Measurements from ENCODE around the gene CXXC5.

CXXC5 gene

DNA sequence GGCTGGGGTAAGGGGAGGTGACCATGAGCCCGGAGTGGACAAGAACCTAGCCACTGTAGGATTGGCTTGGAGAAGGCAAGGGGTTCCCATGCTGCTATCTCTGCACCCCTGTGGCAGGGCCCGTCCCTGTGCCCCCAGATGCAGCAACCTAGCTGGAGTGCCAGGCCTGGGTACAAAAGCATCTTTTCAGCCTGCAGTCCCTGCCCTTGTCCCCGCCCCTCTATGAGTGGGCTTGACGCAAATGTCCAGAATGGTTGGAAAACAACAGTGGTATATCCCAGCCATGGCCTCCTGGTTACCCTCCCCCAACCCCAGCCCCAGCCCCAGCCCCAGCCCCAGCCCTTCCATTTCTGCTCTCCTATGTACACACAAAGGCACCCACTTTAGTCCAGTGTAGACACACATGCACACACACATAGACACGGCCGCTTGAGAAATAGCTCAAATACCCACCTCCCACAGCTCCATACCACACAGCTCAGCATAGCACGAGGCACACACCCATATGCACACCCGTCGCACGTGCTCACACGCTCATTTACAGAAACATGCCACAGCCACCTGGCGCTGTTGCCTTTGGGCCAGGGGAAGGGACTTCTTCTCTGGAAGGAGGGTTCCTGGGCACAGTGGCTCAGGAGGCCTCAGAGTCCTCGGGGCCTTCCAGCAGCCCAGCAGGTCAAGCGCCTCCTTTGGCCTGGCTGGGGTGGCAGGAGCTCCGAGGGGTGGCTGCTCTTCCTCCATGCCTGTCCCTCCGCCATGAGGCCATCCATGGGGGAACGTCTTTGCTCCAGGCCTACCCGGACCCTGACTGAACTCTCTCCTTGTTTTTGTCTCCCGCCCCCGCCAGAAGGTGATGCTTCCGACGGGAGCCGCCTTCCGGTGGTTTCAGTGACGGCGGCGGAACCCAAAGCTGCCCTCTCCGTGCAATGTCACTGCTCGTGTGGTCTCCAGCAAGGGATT is 34.1 kb downstream of the CXXC5 start:
- no peak for DNase-seq (ENCODE audit: low read depth)

DNA sequence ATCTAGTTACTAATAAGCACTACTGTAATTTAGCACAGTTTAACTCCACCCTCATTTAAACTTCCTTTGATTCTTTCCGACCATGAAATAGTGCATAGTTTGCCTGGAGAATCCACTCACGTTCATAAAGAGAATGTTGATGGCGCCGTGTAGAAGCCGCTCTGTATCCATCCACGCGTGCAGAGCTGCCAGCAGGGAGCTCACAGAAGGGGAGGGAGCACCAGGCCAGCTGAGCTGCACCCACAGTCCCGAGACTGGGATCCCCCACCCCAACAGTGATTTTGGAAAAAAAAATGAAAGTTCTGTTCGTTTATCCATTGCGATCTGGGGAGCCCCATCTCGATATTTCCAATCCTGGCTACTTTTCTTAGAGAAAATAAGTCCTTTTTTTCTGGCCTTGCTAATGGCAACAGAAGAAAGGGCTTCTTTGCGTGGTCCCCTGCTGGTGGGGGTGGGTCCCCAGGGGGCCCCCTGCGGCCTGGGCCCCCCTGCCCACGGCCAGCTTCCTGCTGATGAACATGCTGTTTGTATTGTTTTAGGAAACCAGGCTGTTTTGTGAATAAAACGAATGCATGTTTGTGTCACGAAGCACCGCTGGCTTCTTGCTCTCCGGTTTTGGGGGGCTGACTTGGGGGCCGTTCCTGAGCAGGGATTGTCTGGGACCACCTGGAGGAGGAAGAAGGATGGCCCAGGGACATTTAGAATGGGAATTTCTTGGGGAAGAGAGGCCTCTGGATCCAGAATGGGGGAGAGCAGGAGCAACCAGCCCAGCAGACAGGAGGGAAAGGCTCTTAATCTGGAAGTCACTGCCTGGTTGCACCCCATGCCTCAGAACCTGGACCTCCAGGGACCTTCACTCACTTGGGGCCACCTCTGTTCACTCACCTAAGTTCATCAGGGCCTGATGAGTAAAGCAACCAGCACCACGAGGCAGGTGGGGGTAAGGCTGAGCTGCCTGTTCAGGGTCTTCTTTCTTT is 35.4 kb downstream of the CXXC5 start:
- no peak for DNase-seq (ENCODE audit: low read depth)

- DNase-seq (ENCODE audit: low read depth) = no peak
Observed at GRCh38 chr5:139684350-139684880, 36.3 kb downstream of the CXXC5 start.

- DNase-seq (ENCODE audit: low read depth) = no peak
Observed at GRCh38 chr5:139684881-139685749, 37.0 kb downstream of the CXXC5 start.

DNA sequence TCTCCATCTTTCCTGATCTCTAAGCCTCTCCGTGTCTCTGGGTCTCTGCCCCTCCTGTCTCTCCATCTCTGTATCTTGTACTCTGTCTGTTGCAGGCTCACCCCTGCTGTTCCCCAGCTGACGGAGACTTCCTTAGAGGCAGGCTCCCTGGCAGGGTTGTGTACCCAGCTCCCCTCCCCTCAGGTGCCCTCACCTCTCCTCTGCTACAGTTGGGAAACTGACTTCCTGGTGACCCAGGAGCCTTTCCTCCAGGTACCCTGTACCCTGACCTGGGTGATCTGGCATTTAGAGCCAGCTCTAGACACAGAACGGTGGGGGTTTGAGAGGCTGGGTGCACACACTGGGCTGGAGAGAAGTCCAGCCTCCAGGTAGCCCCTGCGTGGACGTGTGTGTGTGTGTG is 37.7 kb downstream of the CXXC5 start:
- DNase-seq (ENCODE audit: low read depth) = no peak

- no peak for DNase-seq (ENCODE audit: low read depth)
Observed at GRCh38 chr5:139686356-139686705, 38.2 kb downstream of the CXXC5 start.

- DNase-seq (ENCODE audit: low read depth) = no peak
Observed at GRCh38 chr5:139686706-139687441, 38.7 kb downstream of the CXXC5 start.

GRCh38 chr5:139687656-139688055 is 39.5 kb downstream of the CXXC5 start:
- no peak for DNase-seq (ENCODE audit: low read depth)

- no peak for DNase-seq (ENCODE audit: low read depth)
Observed at GRCh38 chr5:139688088-139688702, 40.0 kb downstream of the CXXC5 start.

DNA sequence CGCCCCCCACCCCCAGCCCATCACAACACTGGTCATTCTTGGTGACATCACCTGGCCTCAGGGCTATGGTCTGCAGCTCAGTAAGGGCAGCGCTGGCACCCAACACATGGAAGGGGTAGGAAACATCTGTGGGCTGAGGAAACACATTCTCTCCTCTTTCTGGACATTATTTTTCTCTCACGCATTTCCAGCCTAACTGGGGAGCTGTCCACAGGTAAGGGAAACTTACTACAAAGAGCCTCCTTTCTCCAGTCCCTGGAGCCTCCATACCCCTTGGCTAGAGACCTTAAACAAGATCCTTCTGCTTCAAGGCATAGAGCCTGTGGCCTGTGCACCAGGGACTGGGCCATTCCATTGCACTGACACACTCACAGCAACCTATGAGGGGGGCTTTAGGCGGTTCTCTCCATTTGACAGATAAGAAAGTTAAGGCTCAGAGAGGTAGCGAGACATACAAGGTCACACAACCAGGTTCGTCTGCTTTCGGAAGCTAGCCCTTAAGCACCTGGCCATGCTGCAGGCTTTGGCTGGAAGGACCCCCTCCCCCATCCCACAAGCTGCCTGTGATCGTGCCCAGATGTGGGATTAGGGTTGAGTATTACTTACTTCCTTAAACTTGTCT is 40.7 kb downstream of the CXXC5 start:
- DNase-seq (ENCODE audit: low read depth) = no peak

GRCh38 chr5:139689631-139690063 is 41.5 kb downstream of the CXXC5 start:
- DNase-seq (ENCODE audit: low read depth) = no peak

DNA sequence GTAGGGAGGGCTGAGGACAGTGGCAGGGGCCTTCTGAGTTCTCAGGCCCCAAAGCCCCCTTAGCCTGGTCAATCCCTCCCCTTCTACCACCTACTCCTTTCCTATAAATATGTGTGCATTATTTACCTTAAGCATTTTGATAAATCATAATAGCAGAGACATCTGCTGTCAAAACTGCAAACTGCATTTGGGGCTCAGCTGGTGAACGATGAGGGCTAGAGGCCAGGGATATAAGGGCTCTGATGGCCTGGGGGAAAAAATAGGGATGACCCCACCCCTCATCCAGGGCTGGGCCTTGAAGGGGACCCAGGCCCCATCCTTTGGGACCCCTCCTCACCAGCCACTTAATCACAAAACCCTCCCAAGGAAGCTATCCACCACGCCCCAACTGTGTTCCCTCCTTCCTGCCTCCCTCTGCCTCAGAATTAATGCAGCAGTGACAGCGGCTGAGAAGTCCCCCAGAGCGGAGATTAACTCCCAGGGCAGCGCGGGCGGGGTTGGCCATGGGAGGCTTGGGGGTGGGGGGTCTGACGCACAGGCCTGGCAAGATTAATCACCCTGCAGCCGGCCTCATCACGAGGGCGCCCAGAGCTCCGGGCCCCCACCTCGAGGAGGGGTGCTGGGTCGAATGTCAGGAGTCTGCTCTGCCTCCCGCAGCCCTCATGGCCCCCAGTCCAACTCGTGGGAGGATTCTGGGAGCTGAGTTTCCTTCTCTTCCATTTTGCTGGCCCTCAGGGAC is 42.1 kb downstream of the CXXC5 start:
- no peak for DNase-seq (ENCODE audit: low read depth)

DNA sequence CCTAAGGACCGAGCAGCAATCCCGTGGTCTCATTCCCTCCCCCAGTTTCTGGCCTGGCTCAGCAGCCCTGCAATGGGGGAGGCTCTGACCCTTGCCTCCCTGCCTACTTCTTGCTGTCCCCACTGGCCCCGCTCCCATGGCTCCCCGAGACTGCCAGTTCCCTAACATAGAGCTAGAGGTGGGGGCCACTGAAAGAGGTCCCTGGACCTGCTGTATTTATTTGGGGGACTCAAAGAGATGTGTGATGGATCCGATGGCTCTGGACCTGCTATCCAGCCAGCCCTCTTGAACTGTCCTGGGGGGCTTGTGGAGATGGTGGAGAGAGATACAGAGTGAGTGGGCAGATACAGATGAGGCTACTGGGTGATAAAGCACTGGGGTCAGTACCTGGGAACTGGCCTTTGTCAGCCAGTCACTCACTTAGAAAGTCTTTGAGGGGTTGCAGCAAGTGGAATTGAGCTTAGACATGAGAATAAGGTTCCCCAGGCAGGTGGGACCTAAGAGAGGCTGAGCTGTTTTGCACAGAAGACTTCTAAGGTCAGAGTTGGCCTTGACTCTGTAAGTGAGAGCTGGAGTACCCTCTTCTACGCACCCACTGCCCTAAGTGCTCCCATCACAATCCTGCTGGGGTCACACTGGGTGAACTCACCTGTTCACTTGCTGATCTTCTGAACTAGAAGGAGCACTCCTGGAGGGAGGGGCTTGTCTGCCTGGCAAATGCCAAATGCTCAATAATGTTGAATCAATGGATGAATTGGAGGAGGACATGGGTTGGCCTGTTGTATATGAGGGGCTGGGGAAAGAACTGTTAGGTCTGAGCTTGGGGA is 42.9 kb downstream of the CXXC5 start:
- no peak for DNase-seq (ENCODE audit: low read depth)

- no peak for DNase-seq (ENCODE audit: low read depth)
Observed at GRCh38 chr5:139692148-139692547, 44.0 kb downstream of the CXXC5 start.

GRCh38 chr5:139692679-139693308 is 44.6 kb downstream of the CXXC5 start:
- no peak for DNase-seq (ENCODE audit: low read depth)

DNA sequence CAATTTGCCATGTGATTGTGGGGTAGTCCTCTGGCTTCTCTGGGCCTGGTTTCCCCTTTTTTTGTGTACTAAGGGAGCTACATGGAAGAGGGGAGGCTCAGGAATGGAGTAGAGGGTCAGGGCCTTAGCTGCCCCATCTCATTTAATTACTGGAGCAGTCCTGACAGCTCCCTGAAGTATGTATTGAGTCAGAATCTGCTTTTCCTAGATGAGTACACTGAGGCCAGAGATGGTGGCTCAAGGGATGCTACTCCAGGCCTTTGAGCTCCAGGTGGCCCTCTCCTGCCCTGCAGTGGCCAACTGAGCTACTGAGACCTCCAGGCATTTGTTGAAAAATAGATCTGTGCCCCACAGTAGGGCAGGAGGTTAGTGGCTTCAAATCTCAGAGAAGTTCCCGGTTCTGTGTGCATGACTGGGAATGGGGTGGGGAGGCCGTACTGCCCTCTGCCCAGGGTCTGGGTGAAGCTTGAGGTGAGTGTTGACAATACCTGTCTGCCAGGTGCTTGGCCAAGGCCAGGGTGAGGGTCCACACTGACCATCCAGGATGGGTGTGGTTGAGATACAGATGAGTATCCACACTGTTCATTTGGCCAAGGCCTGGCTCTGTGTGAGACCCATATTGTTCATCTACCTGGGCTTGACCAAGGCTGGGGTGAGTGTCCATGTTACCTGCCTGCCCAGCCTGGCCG is 45.7 kb downstream of the CXXC5 start:
- DNase-seq (ENCODE audit: low read depth) = no peak

DNA sequence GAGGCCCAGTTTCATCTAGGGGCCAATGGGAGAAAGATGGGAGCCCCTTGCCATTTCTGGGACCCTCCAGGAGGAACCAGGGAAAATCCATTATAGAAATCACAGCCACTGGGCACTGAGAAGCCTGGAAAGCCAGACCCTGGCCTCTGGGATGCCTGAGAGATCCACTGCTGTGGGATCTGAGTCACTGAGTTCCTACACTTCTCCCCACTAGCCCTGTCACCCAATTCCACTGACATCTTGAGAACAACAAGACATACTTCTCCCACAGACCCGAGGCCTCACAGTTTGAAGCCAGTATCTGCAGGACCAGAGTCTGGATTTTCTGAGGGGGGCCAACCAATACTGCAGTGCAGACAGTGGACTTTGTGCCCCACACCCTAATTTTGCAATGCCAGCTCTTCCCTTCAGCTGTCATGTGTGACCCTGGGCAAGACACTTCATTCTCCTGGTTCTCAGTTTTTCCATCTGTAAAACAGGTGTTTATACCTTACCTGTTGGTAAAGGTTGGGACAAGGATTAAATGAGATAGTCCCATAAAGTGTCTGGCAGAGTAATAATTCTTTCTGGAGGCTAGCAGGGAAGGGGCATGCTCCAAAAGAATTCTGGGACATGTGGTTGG is 46.5 kb downstream of the CXXC5 start:
- no peak for DNase-seq (ENCODE audit: low read depth)
